Activated CD4-positive, alpha-beta T cell treated with anti-CD3 and anti-CD28 coated beads for 36 hours (primary cell): ENCODE results near the gene CREBBP. TPM values are rescaled to one million over a fixed set of nuclear protein-coding genes. Genes with fewer than 3 reads are reported as not detected.

Experiments
- ATAC-seq: fragments of 200-7000 bp; cut with Tn5 transposase; one replicate; pipeline ENCODE4 v1.10.0; 2021; ENCODE audit warnings: mild to moderate bottlenecking, moderate library complexity
- CTCF ChIA-PET: fragments of 350-600 bp; sonication (Branson Sonifier 250); formaldehyde crosslinking; loops from one replicate; lab custom pipeline; 2021; ENCODE audit warnings: antibody characterized with exemption; lab: Charles Lee
- POLR2A ChIA-PET: fragments of 350-600 bp; sonication (Branson Sonifier 250); formaldehyde crosslinking; loops from one replicate; lab custom pipeline; 2021; ENCODE audit warnings: antibody characterized with exemption, inconsistent platforms; lab: Charles Lee
- DNase-seq: peaks from one replicate; pipeline ENCODE4 v3.0.0-alpha.2; 2020
- H3K27ac Mint-ChIP-seq: one replicate; pipeline ENCODE4 v1.8.0; 2021; ENCODE audit warnings: mixed read lengths
- H3K27me3 Mint-ChIP-seq: one replicate; pipeline ENCODE4 v1.8.0; 2021; ENCODE audit warnings: mixed read lengths
- H3K36me3 Mint-ChIP-seq: one replicate; pipeline ENCODE4 v1.8.0; 2021; ENCODE audit warnings: low read depth, mixed read lengths
- H3K4me1 Mint-ChIP-seq: one replicate; pipeline ENCODE4 v1.8.0; 2021; ENCODE audit warnings: mixed read lengths
- H3K4me3 Mint-ChIP-seq: one replicate; pipeline ENCODE4 v1.8.0; 2021; ENCODE audit warnings: mild to moderate bottlenecking, moderate library complexity, mixed read lengths
- H3K9me3 Mint-ChIP-seq: one replicate; pipeline ENCODE4 v1.8.0; 2021; ENCODE audit warnings: low read depth, mixed read lengths
- intact Hi-C, 2 experiments: fragments of 100-400 bp; cut with DNase I in 1 of 2; cut with micrococcal nuclease in 1 of 2; formaldehyde crosslinking; loops; one replicate each; pipeline versions ENCODE4 v1.14.2 to v1.15.1; 2022 to 2024; cut with DNase I, micrococcal nuclease
- total RNA-seq, 2 experiments: library from RNA; stranded (reverse); gene quantifications; one replicate each; pipeline ENCODE4 v1.2.3, GENCODE V29; 2021

The CREBBP gene
- total RNA-seq, 2 experiments from 2014 or later, result 28.1 to 37.4 TPM

DNA sequence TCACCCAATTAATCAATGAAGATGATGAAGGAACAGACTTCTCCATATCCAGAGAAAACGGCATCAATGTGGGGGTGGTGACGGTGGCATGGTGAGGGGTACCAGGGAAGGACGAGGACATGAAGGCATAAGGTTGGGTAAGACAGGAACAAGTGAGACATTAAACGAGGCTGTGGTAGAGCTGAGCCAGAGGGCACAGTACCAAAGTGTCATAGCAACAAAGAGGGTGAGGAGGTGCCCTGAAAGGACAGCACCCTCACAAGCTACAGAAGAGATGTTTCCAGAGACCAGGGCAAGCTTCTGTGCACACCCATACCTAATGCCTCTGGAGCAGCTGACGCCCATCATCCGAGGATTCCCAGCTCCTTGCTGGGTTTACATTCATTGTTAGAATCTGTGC, 105.7 kb downstream of the CREBBP start:
- no peaks in the 10 kb centered on the region for H3K4me1 Mint-ChIP-seq
- DNase-seq (no peak), ATAC-seq (no peak)
- H3K27me3 Mint-ChIP-seq, result no peaks in the 10 kb centered on the region
- no peaks in the 10 kb centered on the region for H3K9me3 Mint-ChIP-seq
- H3K4me3 Mint-ChIP-seq, result no peak overlapping the region
- H3K36me3 Mint-ChIP-seq, result peaks cover 39% of the 10 kb centered on the region
- ChIA-PET CTCF (no interaction called here), POLR2A (no interaction called here)
- H3K27ac Mint-ChIP-seq, result no peak overlapping the region
- intact Hi-C loops, result no loop called here

DNA sequence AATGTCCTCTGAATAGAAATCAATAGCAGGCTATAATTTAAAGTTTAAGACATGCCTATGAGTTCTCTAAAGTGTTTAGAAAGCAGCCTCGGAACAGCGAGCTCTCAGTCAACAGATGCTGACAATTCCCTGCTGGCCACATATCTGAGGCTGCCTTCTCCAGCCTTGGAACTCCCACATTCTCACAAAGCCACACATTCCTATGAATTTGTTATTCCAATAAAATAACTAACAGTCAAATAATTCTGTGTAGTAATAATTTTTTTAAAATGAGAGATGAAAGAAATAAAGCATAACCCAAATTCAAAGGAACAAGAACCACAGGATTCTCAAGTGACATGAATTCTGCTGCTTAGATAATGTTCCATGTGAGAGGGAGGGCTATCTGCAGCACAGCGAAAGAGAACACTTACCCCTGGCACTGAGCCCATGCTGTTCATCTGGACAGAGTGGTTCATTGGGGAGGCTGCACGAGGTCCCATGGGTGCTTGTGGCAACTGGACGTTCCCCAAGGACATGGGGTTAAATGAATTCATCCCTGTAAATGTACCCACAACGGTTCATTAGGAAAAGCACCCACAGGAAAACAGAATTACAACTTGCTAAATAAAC, 106.3 kb downstream of the CREBBP start:
- DNase-seq, result no peak
- H3K4me3 Mint-ChIP-seq, result no peak overlapping the region
- no peak for ATAC-seq
- H3K4me1 Mint-ChIP-seq, result no peaks in the 10 kb centered on the region
- POLR2A ChIA-PET, result no interaction called here
- H3K27me3 Mint-ChIP-seq, result no peaks in the 10 kb centered on the region
- H3K36me3 Mint-ChIP-seq, result peaks cover 39% of the 10 kb centered on the region
- H3K9me3 Mint-ChIP-seq, result no peaks in the 10 kb centered on the region
- H3K27ac Mint-ChIP-seq, result no peak overlapping the region
- CTCF ChIA-PET, result no interaction called here
- intact Hi-C loops, result no loop called here

DNA sequence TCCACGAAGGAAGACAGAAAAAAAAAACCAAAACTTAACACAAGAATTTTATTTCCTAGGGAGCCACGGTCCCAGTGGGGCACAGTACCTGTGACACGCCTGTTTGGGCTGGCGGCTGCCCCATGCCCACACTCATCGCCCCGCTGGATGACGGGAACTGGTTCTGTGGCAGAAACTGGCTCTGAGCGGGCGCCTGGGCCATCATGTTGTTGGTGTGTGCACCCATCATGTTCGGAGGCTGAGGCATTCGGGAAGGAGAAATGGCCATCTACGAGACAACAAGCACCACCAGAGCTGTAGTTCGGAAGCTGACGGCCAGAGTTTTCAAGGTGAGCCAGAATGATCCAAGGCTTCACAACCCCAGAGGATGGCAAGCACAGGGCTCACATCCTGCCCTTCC, 106.8 kb downstream of the CREBBP start:
- no peak overlapping the region for H3K4me3 Mint-ChIP-seq
- DNase-seq (no peak), ATAC-seq (no peak)
- ChIA-PET POLR2A (no interaction called here), CTCF (no interaction called here)
- H3K27ac Mint-ChIP-seq, result no peak overlapping the region
- peaks cover 42% of the 10 kb centered on the region for H3K36me3 Mint-ChIP-seq
- no peaks in the 10 kb centered on the region for H3K9me3 Mint-ChIP-seq
- no peaks in the 10 kb centered on the region for H3K4me1 Mint-ChIP-seq
- H3K27me3 Mint-ChIP-seq, result no peaks in the 10 kb centered on the region
- intact Hi-C loops, result no loop called here

DNA sequence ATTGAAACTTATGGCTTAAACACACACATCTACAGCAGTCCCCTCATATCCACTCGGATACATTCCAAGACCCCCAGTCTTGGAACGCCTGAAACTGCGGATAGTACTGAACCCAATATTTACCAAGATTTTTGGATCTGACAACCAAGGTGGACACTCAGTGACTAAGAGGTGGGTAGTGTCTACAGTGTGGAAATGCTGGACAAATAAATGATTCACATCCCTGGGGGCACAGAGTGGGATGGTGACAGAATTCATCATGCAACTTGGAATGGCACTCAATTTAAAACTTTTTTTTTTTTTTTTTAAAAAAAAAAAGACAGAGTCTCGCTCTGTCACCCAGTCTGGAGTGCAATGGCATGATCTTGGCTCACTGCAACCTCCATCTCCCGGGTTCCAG, 109.0 kb downstream of the CREBBP start:
- no peak for ATAC-seq
- POLR2A ChIA-PET, result no interaction called here
- intact Hi-C loops, result no loop called here
- Mint-ChIP-seq H3K27ac (no peak overlapping the region), H3K4me3 (no peak overlapping the region), H3K4me1 (no peaks in the 10 kb centered on the region), H3K9me3 (no peaks in the 10 kb centered on the region), H3K36me3 (peaks cover 41% of the 10 kb centered on the region), H3K27me3 (no peaks in the 10 kb centered on the region)
- DNase-seq, result no peak
- CTCF ChIA-PET, result no interaction called here

DNA sequence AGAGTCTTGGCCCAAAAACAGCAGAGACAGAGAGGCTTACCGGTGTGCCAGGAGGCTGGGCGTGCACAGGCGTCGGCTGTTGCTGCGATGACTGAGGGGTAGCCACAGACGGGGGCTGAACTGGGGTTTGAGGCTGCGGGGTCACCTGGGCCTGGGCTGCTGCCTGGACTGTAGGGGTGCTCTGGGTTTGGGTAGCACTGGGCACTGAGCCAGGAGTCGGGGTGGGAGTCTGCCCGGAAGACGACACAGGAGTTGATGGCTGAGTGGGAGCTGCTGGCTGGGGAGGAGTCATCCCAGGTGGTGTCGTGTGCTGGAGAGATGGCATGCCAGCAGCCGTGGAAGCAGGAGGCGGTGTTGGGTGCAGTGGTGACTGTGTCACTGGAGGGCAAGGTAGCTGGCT, 110.0 kb downstream of the CREBBP start:
- H3K27me3 Mint-ChIP-seq, result no peaks in the 10 kb centered on the region
- ChIA-PET POLR2A (no interaction called here), CTCF (no interaction called here)
- no peak for DNase-seq
- H3K4me1 Mint-ChIP-seq, result no peaks in the 10 kb centered on the region
- H3K36me3 Mint-ChIP-seq, result peaks cover 33% of the 10 kb centered on the region
- H3K9me3 Mint-ChIP-seq, result no peaks in the 10 kb centered on the region
- intact Hi-C loops, result no loop called here
- ATAC-seq, result no peak
- no peak overlapping the region for H3K27ac Mint-ChIP-seq
- H3K4me3 Mint-ChIP-seq, result no peak overlapping the region

DNA sequence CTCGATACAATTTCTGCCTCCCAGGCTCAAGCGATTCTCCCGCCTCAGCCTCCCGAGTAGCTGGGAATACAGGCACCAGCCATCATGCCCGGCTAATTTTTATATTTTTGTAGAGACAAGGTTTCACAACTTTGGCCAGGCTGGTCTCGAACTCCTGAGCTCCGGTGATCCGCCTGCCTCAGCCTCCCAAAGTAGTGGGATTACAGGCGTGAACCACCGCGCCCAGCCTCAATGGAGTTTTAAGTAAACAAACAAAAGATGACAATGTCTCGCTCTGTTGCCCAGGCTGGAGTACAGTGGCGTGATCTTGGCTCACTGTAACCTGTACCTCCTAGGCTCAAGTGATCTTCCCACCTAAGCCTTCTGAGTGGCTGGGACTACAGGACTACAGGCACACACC, 110.6 kb downstream of the CREBBP start:
- intact Hi-C loops, result no loop called here
- H3K4me1 Mint-ChIP-seq, result no peaks in the 10 kb centered on the region
- H3K36me3 Mint-ChIP-seq, result peaks cover 36% of the 10 kb centered on the region
- H3K27ac Mint-ChIP-seq, result no peak overlapping the region
- ATAC-seq (no peak), DNase-seq (no peak)
- no peaks in the 10 kb centered on the region for H3K9me3 Mint-ChIP-seq
- ChIA-PET POLR2A (no interaction called here), CTCF (no interaction called here)
- H3K27me3 Mint-ChIP-seq, result no peaks in the 10 kb centered on the region
- H3K4me3 Mint-ChIP-seq, result no peak overlapping the region

DNA sequence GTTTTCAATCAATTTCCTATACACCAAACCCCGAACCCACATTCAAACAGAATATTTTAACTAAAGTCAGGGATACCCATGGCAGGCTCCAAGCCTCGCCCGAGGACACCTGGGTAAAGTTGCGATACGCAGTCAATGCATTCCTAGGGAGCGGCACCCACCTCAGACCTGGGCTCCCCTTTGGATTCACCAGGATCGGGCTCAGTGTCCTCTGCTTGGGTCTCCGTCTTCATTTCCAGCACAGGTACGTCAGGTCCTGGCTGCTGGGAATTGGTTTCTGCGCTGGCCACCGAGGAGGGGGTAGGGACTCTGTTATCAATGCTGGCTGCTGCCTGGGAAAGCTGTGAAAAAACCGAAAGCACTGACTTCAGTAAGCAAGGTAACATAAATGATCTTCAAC, 111.5 kb downstream of the CREBBP start:
- ATAC-seq (no peak), DNase-seq (no peak)
- H3K4me3 Mint-ChIP-seq, result no peak overlapping the region
- peaks cover 35% of the 10 kb centered on the region for H3K36me3 Mint-ChIP-seq
- H3K27ac Mint-ChIP-seq, result no peak overlapping the region
- ChIA-PET POLR2A (no interaction called here), CTCF (interaction anchor here (0.6 kb wide), 1 partner anchor 366 kb away, joined by 4 read pairs; no protein-coding TSS in a partner anchor)
- no peaks in the 10 kb centered on the region for H3K9me3 Mint-ChIP-seq
- H3K4me1 Mint-ChIP-seq, result no peaks in the 10 kb centered on the region
- intact Hi-C loops, result no loop called here
- H3K27me3 Mint-ChIP-seq, result no peaks in the 10 kb centered on the region

DNA sequence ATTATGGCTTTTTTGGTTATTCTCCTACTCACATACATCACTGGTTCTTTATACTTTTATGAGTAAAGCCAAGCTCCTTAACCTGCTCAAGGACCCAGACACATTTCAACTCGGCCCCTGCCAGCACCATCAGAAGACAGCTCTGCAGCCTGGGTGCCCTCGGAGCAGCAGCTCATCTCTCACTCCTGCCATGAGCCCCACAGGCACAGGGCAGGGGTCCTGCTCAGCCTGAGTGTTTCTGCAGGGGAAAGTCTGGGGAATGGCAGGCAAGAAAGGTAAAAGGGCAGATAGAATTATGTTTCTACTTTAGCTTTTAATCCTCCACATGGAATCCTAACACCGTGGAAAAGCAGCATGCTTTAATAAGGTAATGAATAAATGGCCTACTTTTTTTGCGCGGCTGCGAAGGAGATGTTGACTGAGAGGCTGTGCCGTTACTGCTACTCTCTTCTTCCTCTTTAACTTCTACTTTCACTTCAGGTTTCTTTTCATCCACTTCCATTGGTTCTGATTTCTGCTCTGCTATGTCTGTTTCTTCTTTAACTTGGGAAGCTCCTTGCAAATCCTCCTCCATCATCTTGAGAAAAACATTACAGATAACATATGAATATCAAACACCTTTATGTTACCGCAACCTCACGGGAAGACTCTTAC, 113.1 kb downstream of the CREBBP start:
- Mint-ChIP-seq H3K36me3 (peaks cover 28% of the 10 kb centered on the region), H3K27ac (peak overlapping the region; percentile 1), H3K9me3 (no peaks in the 10 kb centered on the region), H3K4me3 (no peak overlapping the region), H3K27me3 (no peaks in the 10 kb centered on the region), H3K4me1 (no peaks in the 10 kb centered on the region)
- ChIA-PET POLR2A (no interaction called here), CTCF (interaction anchor here (0.7 kb wide), 1 partner anchor 27 kb away, joined by 3 read pairs; no protein-coding TSS in a partner anchor)
- DNase-seq (no peak), ATAC-seq (no peak)
- intact Hi-C loops, result no loop called here

DNA sequence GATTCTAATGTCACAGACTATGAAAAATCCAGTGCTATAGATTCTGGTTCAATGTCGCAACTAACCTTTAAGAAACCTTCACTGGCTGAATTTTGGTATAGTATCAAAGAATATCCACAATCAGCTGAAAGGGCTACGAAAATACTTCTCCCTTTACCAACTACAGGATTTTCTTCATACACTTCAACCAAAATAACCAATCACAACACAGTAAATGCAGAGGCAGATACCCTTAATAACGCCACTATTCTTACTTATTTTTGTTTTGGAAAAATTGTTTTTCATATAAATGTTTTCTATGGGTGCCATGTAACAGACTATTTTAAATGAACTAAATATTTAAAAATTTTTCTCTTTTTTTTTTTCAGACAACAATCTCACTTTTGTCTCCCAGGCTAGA, 114.3 kb downstream of the CREBBP start:
- Mint-ChIP-seq H3K9me3 (no peaks in the 10 kb centered on the region), H3K27ac (no peak overlapping the region), H3K36me3 (peaks cover 28% of the 10 kb centered on the region), H3K4me3 (no peak overlapping the region), H3K27me3 (no peaks in the 10 kb centered on the region), H3K4me1 (no peaks in the 10 kb centered on the region)
- intact Hi-C loops, result no loop called here
- CTCF ChIA-PET, result no interaction called here
- no peak for ATAC-seq
- DNase-seq, result no peak
- POLR2A ChIA-PET, result no interaction called here

DNA sequence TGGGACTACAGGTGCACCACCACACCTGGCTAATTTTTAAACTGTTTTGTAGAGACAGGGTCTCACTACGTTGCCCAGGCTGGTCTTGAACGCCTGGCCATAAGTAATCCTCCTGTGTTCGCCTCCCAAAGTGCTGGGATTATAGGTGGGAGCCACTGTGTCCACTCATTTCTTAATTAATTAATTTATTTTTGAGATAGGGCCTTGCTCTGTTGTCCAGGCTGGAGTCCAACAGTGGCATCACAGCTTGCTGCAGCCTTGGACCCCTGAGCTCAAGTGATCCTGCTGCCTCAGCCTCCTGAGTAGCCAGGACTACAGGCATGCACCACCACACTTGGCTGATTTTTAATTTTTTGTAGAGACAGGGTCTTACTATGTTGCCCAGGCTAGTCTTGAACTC, 116.1 kb downstream of the CREBBP start:
- no peak overlapping the region for H3K27ac Mint-ChIP-seq
- ATAC-seq (no peak), DNase-seq (no peak)
- no peaks in the 10 kb centered on the region for H3K4me1 Mint-ChIP-seq
- CTCF ChIA-PET, result no interaction called here
- H3K4me3 Mint-ChIP-seq, result no peak overlapping the region
- POLR2A ChIA-PET, result no interaction called here
- no peaks in the 10 kb centered on the region for H3K9me3 Mint-ChIP-seq
- no peaks in the 10 kb centered on the region for H3K27me3 Mint-ChIP-seq
- H3K36me3 Mint-ChIP-seq, result peaks cover 23% of the 10 kb centered on the region
- intact Hi-C loops, result no loop called here

DNA sequence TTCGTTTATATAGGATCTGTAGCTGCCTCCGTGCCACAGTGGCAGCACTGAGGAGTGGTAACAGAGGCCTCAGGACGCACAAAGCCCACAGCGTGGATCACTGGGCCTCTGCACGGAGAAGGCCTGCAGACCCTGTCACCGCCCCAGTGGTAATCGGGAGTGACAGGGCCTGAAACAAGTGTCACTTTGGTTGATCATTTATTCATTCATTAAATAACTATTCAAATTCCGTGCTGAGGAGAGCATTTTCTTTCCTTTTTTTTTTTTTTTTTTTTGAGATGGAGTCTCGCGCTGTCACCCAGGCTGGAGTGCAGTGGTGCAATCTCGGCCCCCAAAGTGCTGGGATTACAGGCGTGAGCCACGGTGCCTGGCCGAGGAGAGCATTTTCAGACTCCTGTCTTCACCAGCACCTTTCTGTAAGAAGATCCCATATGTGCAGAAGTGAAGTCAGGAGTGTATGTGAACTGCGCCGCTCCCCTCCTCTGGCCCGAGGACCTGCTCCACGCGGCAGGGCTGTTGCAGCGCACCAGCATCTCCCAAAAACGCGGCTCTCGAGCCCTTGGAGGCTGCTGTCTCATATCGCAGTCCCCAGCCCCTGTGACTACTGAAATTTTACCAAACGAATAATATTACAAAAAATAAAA, 118.3 kb downstream of the CREBBP start:
- intact Hi-C loops, result no loop called here
- DNase-seq (no peak), ATAC-seq (no peak)
- Mint-ChIP-seq H3K9me3 (no peaks in the 10 kb centered on the region), H3K4me1 (no peaks in the 10 kb centered on the region), H3K4me3 (no peak overlapping the region), H3K27me3 (no peaks in the 10 kb centered on the region), H3K36me3 (peaks cover 22% of the 10 kb centered on the region), H3K27ac (no peak overlapping the region)
- ChIA-PET CTCF (no interaction called here), POLR2A (no interaction called here)
